CD4-positive, alpha-beta T cell (primary cell): ENCODE results near the gene SPATS2L. TPM values are rescaled to one million over a fixed set of nuclear protein-coding genes. Genes with fewer than 3 reads are reported as not detected.

Experiments used
- ATAC-seq: fragments of 200-7000 bp; cut with Tn5 transposase; one replicate; pipeline ENCODE4 v1.10.0; 2022; ENCODE audit warnings: mild to moderate bottlenecking; ENCODE audit not compliant: poor library complexity
- CTCF ChIA-PET: fragments of 350-600 bp; sonication (Branson Sonifier 250); formaldehyde crosslinking; loops from one replicate; lab custom pipeline; 2021; ENCODE audit warnings: antibody characterized with exemption, inconsistent platforms; lab: Charles Lee
- POLR2A ChIA-PET: fragments of 350-600 bp; sonication (Branson Sonifier 250); formaldehyde crosslinking; loops from one replicate; lab custom pipeline; 2021; ENCODE audit warnings: antibody characterized with exemption, inconsistent platforms; lab: Charles Lee
- DNase-seq, 14 experiments: peaks; one replicate each; pipeline ENCODE4 v3.0.0-alpha.2; 2013 to 2020; ENCODE audit warnings: mixed read lengths in 2 of 14
- H3K27ac ChIP-seq, 2 donors: one replicate each; pipeline versions ENCODE4 v1.5.1 to v1.7.0; 2013; ENCODE audit warnings: low read length in 2 of 2, low read depth in 1 of 2, mild to moderate bottlenecking in 1 of 2
- H3K27me3 ChIP-seq, 2 experiments: 1 replicate in 1 of 2; 2 replicates in 1 of 2; pipeline versions ENCODE4 v1.6.1 to v1.7.0; 2013; ENCODE audit warnings: low read length in 2 of 2, control low read depth in 1 of 2, mild to moderate bottlenecking in 1 of 2, moderate library complexity in 1 of 2; ENCODE audit not compliant: insufficient read depth in 2 of 2, control insufficient read depth in 1 of 2
- H3K36me3 ChIP-seq: one replicate; pipeline ENCODE4 v1.6.1; 2013; ENCODE audit warnings: low read length, control low read depth; ENCODE audit not compliant: insufficient read depth
- H3K4me1 ChIP-seq: one replicate; pipeline ENCODE4 v1.6.1; 2013; ENCODE audit warnings: low read length, control low read depth; ENCODE audit not compliant: insufficient read depth
- H3K4me3 ChIP-seq: one replicate; pipeline ENCODE4 v1.5.1; 2013; ENCODE audit warnings: mild to moderate bottlenecking, low read length, moderate library complexity
- H3K9me3 ChIP-seq, 2 experiments: 1 replicate in 1 of 2; 2 replicates in 1 of 2; pipeline versions ENCODE4 v1.6.1 to v1.7.0; 2013; ENCODE audit warnings: low read length in 2 of 2, mild to moderate bottlenecking in 2 of 2, control low read depth in 1 of 2, moderate library complexity in 1 of 2; ENCODE audit not compliant: control insufficient read depth in 1 of 2, insufficient read depth in 1 of 2
- H3K27ac Mint-ChIP-seq: one replicate; pipeline ENCODE4 v1.8.0; 2020; ENCODE audit warnings: mixed read lengths
- H3K27me3 Mint-ChIP-seq: one replicate; pipeline ENCODE4 v1.8.0; 2021; ENCODE audit warnings: mixed read lengths
- H3K36me3 Mint-ChIP-seq: one replicate; pipeline ENCODE4 v1.8.0; 2021; ENCODE audit warnings: low read depth, mixed read lengths
- H3K4me1 Mint-ChIP-seq: one replicate; pipeline ENCODE4 v1.8.0; 2021; ENCODE audit warnings: low read depth, mixed read lengths
- H3K4me3 Mint-ChIP-seq: one replicate; pipeline ENCODE4 v1.8.0; 2020; ENCODE audit warnings: mild to moderate bottlenecking, mixed read lengths
- H3K9me3 Mint-ChIP-seq: one replicate; pipeline ENCODE4 v1.8.0; 2020; ENCODE audit warnings: mixed read lengths
- CTCF ChIP-seq: fragments of 200-600 bp; IDR thresholded peaks from one replicate; pipeline ENCODE4 v1.8.0; 2022; ENCODE audit warnings: antibody characterized with exemption, mild to moderate bottlenecking
- intact Hi-C, 2 experiments: fragments of 100-400 bp; cut with DNase I in 1 of 2; cut with micrococcal nuclease in 1 of 2; formaldehyde crosslinking; loops; one replicate each; pipeline versions ENCODE4 v1.15.1 to v1.9.0; 2023 to 2025; cut with DNase I, micrococcal nuclease
- total RNA-seq, 174 experiments: library from RNA in 2 of 174; stranded (reverse) in 2 of 174; gene quantifications; one replicate each; pipeline ENCODE4 v1.2.3 and lab custom pipeline; 2021 to 2026

SPATS2L gene
- total RNA-seq, 2 experiments from 2014 or later: 4.0 to 4.4 TPM

- no peak for TF ChIP-seq CTCF
- H3K9me3 Mint-ChIP-seq: no peaks in the 10 kb centered on the region
- ChIA-PET POLR2A (no interaction called here), CTCF (no interaction called here)
- Histone ChIP-seq H3K27me3 (no peaks in the 10 kb centered on the region), H3K36me3 (no peaks in the 10 kb centered on the region), H3K4me3 (no peak overlapping the region), H3K4me1 (no peaks in the 10 kb centered on the region), H3K9me3 (no peaks in the 10 kb centered on the region), H3K27ac (no peak overlapping the region)
- H3K27ac Mint-ChIP-seq: no peak overlapping the region
- H3K27me3 Mint-ChIP-seq: no peaks in the 10 kb centered on the region
- intact Hi-C loops: no loop called here
- H3K36me3 Mint-ChIP-seq: no peaks in the 10 kb centered on the region
- ATAC-seq (no peak), DNase-seq (no peak)
- H3K4me3 Mint-ChIP-seq: no peak overlapping the region
- no peaks in the 10 kb centered on the region for H3K4me1 Mint-ChIP-seq
Measured at GRCh38 chr2:200267350-200267749, 39.1 kb upstream of the SPATS2L start.

- no peak for ATAC-seq
- CTCF ChIA-PET: no interaction called here
Measured at GRCh38 chr2:200270732-200271131, 35.8 kb upstream of the SPATS2L start.

GRCh38 chr2:200272320-200272719 is 34.2 kb upstream of the SPATS2L start:
- Mint-ChIP-seq H3K4me1 (no peaks in the 10 kb centered on the region), H3K4me3 (no peak overlapping the region), H3K27ac (no peak overlapping the region), H3K27me3 (peaks cover 3% of the 10 kb centered on the region), H3K9me3 (no peaks in the 10 kb centered on the region), H3K36me3 (no peaks in the 10 kb centered on the region)
- Histone ChIP-seq H3K4me3 (no peak overlapping the region), H3K9me3 (no peaks in the 10 kb centered on the region), H3K27me3 (no peaks in the 10 kb centered on the region), H3K4me1 (no peaks in the 10 kb centered on the region), H3K27ac (no peak overlapping the region), H3K36me3 (no peaks in the 10 kb centered on the region)
- ChIA-PET POLR2A (no interaction called here), CTCF (no interaction called here)
- TF ChIP-seq CTCF: no peak
- intact Hi-C loops: no loop called here
- DNase-seq (no peak), ATAC-seq (no peak)

More at GRCh38 chr2:200270732-200271131, 35.8 kb upstream of the SPATS2L start:
- POLR2A ChIA-PET: interaction anchor here (0.6 kb wide), 1 partner anchor 131 kb away, joined by 3 read pairs; no protein-coding TSS in a partner anchor
- DNase-seq: no peak
- no peak overlapping the region for H3K4me3 Mint-ChIP-seq
- no peaks in the 10 kb centered on the region for H3K9me3 Mint-ChIP-seq
- Histone ChIP-seq H3K36me3 (no peaks in the 10 kb centered on the region), H3K9me3 (no peaks in the 10 kb centered on the region), H3K27me3 (no peaks in the 10 kb centered on the region), H3K27ac (no peak overlapping the region), H3K4me1 (no peaks in the 10 kb centered on the region), H3K4me3 (no peak overlapping the region)
- no peaks in the 10 kb centered on the region for H3K36me3 Mint-ChIP-seq
- H3K27ac Mint-ChIP-seq: no peak overlapping the region
- no peaks in the 10 kb centered on the region for H3K27me3 Mint-ChIP-seq
- no peak for TF ChIP-seq CTCF
- no peaks in the 10 kb centered on the region for H3K4me1 Mint-ChIP-seq
- intact Hi-C loops: no loop called here
